Caco-2 (cell line): ENCODE data around the gene DDX60. TPM values are rescaled to one million over a fixed set of nuclear protein-coding genes. Genes with fewer than 3 reads are reported as not detected.

Experiments used
- BruUV-seq: library from RNA; stranded (reverse); fragments of 400-500 nt; replicated peaks from 2 replicates; lab custom pipeline; 2021; lab: Mats Ljungman, UMichigan
- CTCF ChIA-PET: fragments of 300-600 bp; sonication (Branson Sonifier 250); formaldehyde crosslinking; loops from one replicate; lab custom pipeline; 2022; ENCODE audit warnings: antibody characterized with exemption; lab: Charles Lee
- POLR2A ChIA-PET: fragments of 300-600 bp; sonication (Branson Sonifier 250); formaldehyde crosslinking; loops from one replicate; lab custom pipeline; 2022; ENCODE audit warnings: antibody characterized with exemption; lab: Charles Lee
- DNase-seq, 2 experiments: peaks; one replicate each; pipeline versions ENCODE4 v3.0.0 to v3.0.0-alpha.2; 2020 to 2022
- H3K27me3 ChIP-seq: replicated peaks from 2 replicates; pipeline ENCODE4 v1.6.0; 2011; ENCODE audit warnings: low read length; ENCODE audit not compliant: control insufficient read depth, insufficient read depth
- H3K36me3 ChIP-seq: 2 replicates; pipeline ENCODE4 v1.5.1; 2011; ENCODE audit warnings: low read length; ENCODE audit not compliant: control insufficient read depth, insufficient read depth
- H3K4me1 ChIP-seq: fragments of 250-450 bp; sonication (Bioruptor Pico); 2 replicates; pipeline ENCODE4 v1.5.1; 2020; ENCODE audit warnings: mild to moderate bottlenecking
- H3K4me3 ChIP-seq: 2 replicates; pipeline ENCODE4 v1.5.1; 2011; ENCODE audit warnings: low read depth, mild to moderate bottlenecking, control low read depth, low read length
- H3K9me3 ChIP-seq: fragments of 250-450 bp; sonication (Bioruptor Pico); 2 replicates; pipeline ENCODE4 v1.5.1; 2020; ENCODE audit warnings: mild to moderate bottlenecking, moderate library complexity
- H3K27ac Mint-ChIP-seq: one replicate; pipeline ENCODE4 v1.8.0; 2022; ENCODE audit warnings: mixed read lengths; ENCODE audit not compliant: unreplicated experiment
- H3K27me3 Mint-ChIP-seq: one replicate; pipeline ENCODE4 v1.8.0; 2022; ENCODE audit warnings: mixed read lengths; ENCODE audit not compliant: insufficient read depth, unreplicated experiment
- H3K36me3 Mint-ChIP-seq: one replicate; pipeline ENCODE4 v1.8.0; 2022; ENCODE audit warnings: mild to moderate bottlenecking, mixed read lengths; ENCODE audit not compliant: insufficient read depth, unreplicated experiment
- H3K4me1 Mint-ChIP-seq: one replicate; pipeline ENCODE4 v1.8.0; 2022; ENCODE audit warnings: low read depth, mixed read lengths; ENCODE audit not compliant: unreplicated experiment
- H3K4me3 Mint-ChIP-seq: one replicate; pipeline ENCODE4 v1.8.0; 2022; ENCODE audit warnings: mild to moderate bottlenecking, moderate library complexity, mixed read lengths; ENCODE audit not compliant: unreplicated experiment
- H3K9me3 Mint-ChIP-seq: one replicate; pipeline ENCODE4 v1.8.0; 2022; ENCODE audit warnings: mixed read lengths; ENCODE audit not compliant: unreplicated experiment
- CTCF ChIP-seq, 2 experiments: fragments of 200-600 bp in 1 of 2; IDR thresholded peaks; 1 replicate in 1 of 2; 2 replicates in 1 of 2; pipeline versions ENCODE4 v1.5.1 to v1.8.0; 2011 to 2022; ENCODE audit warnings: antibody characterized with exemption in 1 of 2, control low read depth in 1 of 2, inconsistent platforms in 1 of 2, low read depth in 1 of 2, low read length in 1 of 2, mild to moderate bottlenecking in 1 of 2, moderate library complexity in 1 of 2; ENCODE audit not compliant: insufficient read depth in 1 of 2, severe bottlenecking in 1 of 2, unreplicated experiment in 1 of 2
- intact Hi-C: fragments of 100-400 bp; cut with micrococcal nuclease; formaldehyde crosslinking; loops from one replicate; pipeline ENCODE4 v1.10.0; 2022; ENCODE audit not compliant: unreplicated experiment
- total RNA-seq: library from RNA; stranded (reverse); gene quantifications from 2 replicates; pipeline ENCODE4 v1.2.3, GENCODE V29; 2022

Gene DDX60
- total RNA-seq, 1 experiment from 2014 or later = 0.70 TPM

- no peak overlapping the region for H3K4me3 Mint-ChIP-seq
- no peak overlapping the region for H3K27ac Mint-ChIP-seq
- intact Hi-C loops = no loop called here
- H3K4me1 Mint-ChIP-seq = no peaks in the 10 kb centered on the region
- H3K4me3 ChIP-seq = no peak overlapping the region
- H3K36me3 ChIP-seq = no peaks in the 10 kb centered on the region
- no peaks in the 10 kb centered on the region for H3K27me3 ChIP-seq
- no peak for TF ChIP-seq CTCF (IDR thresholded peaks at IDR 0.05; ENCODE audit: insufficient read depth in 1 of 2, low read depth in 1 of 2, low read length in 1 of 2, severe bottlenecking in 1 of 2, unreplicated experiment in 1 of 2)
- H3K27me3 Mint-ChIP-seq = no peaks in the 10 kb centered on the region
- no peaks in the 10 kb centered on the region for H3K4me1 ChIP-seq
- H3K36me3 Mint-ChIP-seq = no peaks in the 10 kb centered on the region
- CTCF ChIA-PET = no interaction called here
- H3K9me3 Mint-ChIP-seq = no peaks in the 10 kb centered on the region
- POLR2A ChIA-PET = no interaction called here
- H3K9me3 ChIP-seq = no peaks in the 10 kb centered on the region
- no TSS peak for BruUV-seq
- DNase-seq = no peak
These were observed 48.7 kb downstream of the DDX60 start for GRCh38 chr4:168269896-168270295.

GRCh38 chr4:168265327-168265726 is 53.2 kb downstream of the DDX60 start:
- no peak overlapping the region for H3K4me3 ChIP-seq
- H3K4me3 Mint-ChIP-seq = no peak overlapping the region
- H3K9me3 Mint-ChIP-seq = no peaks in the 10 kb centered on the region
- no peaks in the 10 kb centered on the region for H3K4me1 ChIP-seq
- H3K27me3 ChIP-seq = no peaks in the 10 kb centered on the region
- no peaks in the 10 kb centered on the region for H3K27me3 Mint-ChIP-seq
- no peak overlapping the region for H3K27ac Mint-ChIP-seq
- no peaks in the 10 kb centered on the region for H3K36me3 Mint-ChIP-seq
- no TSS peak for BruUV-seq
- no peak for TF ChIP-seq CTCF (IDR thresholded peaks at IDR 0.05; ENCODE audit: insufficient read depth in 1 of 2, low read depth in 1 of 2, low read length in 1 of 2, severe bottlenecking in 1 of 2, unreplicated experiment in 1 of 2)
- H3K9me3 ChIP-seq = no peaks in the 10 kb centered on the region
- POLR2A ChIA-PET = no interaction called here
- intact Hi-C loops = no loop called here
- H3K4me1 Mint-ChIP-seq = no peaks in the 10 kb centered on the region
- H3K36me3 ChIP-seq = no peaks in the 10 kb centered on the region
- CTCF ChIA-PET = no interaction called here
- no peak for DNase-seq

GRCh38 chr4:168264903-168265302 is 53.6 kb downstream of the DDX60 start:
- no peaks in the 10 kb centered on the region for H3K27me3 ChIP-seq
- Mint-ChIP-seq H3K27me3 (no peaks in the 10 kb centered on the region), H3K27ac (no peak overlapping the region), H3K4me3 (no peak overlapping the region), H3K4me1 (no peaks in the 10 kb centered on the region), H3K36me3 (no peaks in the 10 kb centered on the region), H3K9me3 (no peaks in the 10 kb centered on the region)
- CTCF ChIA-PET = no interaction called here
- BruUV-seq = no TSS peak
- H3K4me3 ChIP-seq = no peak overlapping the region
- no peaks in the 10 kb centered on the region for H3K9me3 ChIP-seq
- no peak for DNase-seq
- no peaks in the 10 kb centered on the region for H3K4me1 ChIP-seq
- H3K36me3 ChIP-seq = no peaks in the 10 kb centered on the region
- TF ChIP-seq CTCF (IDR thresholded peaks at IDR 0.05; ENCODE audit: insufficient read depth in 1 of 2, low read depth in 1 of 2, low read length in 1 of 2, severe bottlenecking in 1 of 2, unreplicated experiment in 1 of 2) = no peak
- intact Hi-C loops = no loop called here
- POLR2A ChIA-PET = no interaction called here
